AG09319 (cell line): ENCODE data around the gene SSMEM1.

Experiments used
- DNase-seq: peaks from one replicate; pipeline ENCODE4 v3.0.0-alpha.2; 2010; ENCODE audit warnings: low read depth; ENCODE audit errors: extremely low read depth
- CTCF ChIP-seq: IDR thresholded peaks from 2 replicates; pipeline ENCODE4 v1.5.1; 2011; ENCODE audit warnings: low read depth, mild to moderate bottlenecking, inconsistent platforms, low read length, moderate library complexity

SSMEM1 gene

GRCh38 chr7:130196476-130196875 lies 11.2 kb upstream of the SSMEM1 start:
- no peak for DNase-seq
- no peak for TF ChIP-seq CTCF

- DNase-seq: no peak
- TF ChIP-seq CTCF: no peak
Measured at GRCh38 chr7:130197094-130197493, 10.6 kb upstream of the SSMEM1 start.

- no peak for TF ChIP-seq CTCF
- DNase-seq: no peak
Measured at GRCh38 chr7:130201796-130202195, 5.9 kb upstream of the SSMEM1 start.

GRCh38 chr7:130205084-130205947 lies 2.3 kb upstream of the SSMEM1 start, which contains the start of gene TMEM209:
Gene TMEM209 (minus strand): TSS chr7:130205406. CDS start chr7:130205375, 31 bp downstream.
- peak; percentile 88 for DNase-seq
- TF ChIP-seq CTCF: no peak

- no peak for DNase-seq
Measured at GRCh38 chr7:130207033-130207432, 627 bp upstream of the SSMEM1 start.

GRCh38 chr7:130208516-130208915 lies 856 bp downstream of the SSMEM1 start:
- DNase-seq: peak; percentile 55
- no peak for TF ChIP-seq CTCF

More at GRCh38 chr7:130207033-130207432, 627 bp upstream of the SSMEM1 start:
- no peak for TF ChIP-seq CTCF

- no peak for TF ChIP-seq CTCF
- no peak for DNase-seq
Measured at GRCh38 chr7:130210181-130210935, 2.7 kb downstream of the SSMEM1 start.
